Activated CD4-positive, CD25-positive, alpha-beta regulatory T cell treated with anti-CD3 and anti-CD28 coated beads, Interleukin-2, amount 50 U/mL, for 24 hours (primary cell): Measurements from ENCODE around the gene JARID2.

ENCODE experiments used
- ATAC-seq, 2 donors: fragments of 150-1000 bp; cut with Tn5 transposase; one replicate each; pipeline ENCODE4 v1.10.0; 2021; ENCODE audit warnings: mild to moderate bottlenecking in 1 of 2, moderate library complexity in 1 of 2

Gene JARID2

DNA sequence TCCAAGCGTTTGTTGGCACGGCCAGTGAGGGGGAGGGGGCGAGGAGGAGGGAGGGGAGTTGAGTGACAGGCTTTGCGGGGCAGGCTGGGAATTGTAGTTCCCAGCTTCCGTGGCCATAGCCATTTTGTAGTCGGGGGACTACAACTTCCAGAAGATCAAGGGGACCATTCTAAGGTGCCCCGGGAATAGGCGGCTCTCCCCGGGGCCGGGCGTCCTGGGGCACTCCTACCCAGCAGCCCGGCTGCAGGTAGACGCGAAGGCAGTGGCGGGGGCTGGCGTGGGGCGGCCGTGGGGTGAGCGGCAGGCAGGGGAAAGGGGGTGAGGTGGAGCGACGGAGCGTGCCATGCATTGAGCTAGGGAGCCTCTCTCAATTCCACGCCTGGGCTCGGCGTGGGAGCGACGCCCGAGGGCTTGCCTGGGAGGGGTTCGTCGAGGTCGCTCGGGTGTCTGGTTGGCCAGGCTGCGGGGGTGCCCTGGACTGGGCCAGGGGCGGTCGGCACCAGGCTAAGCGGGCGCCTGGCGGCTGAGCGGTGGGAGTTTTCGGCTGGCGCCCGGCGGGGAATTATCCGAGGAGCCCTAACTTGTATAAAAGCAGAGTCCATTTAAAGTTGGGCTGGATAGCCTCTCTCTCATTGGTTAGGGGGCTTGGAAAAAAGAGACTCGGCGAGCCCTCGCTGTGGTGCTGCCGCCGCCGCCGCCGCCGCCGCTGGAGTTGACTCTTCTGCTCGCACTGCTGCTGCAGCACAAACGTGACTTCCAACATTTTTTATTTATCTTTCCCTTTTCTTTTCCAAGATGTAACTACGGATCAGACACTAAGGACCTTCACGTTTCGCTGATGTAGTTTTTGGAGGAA is at the start of gene JARID2:
JARID2 (plus strand) TSS at position 709 of the 856 bp plus-strand sequence. CDS start 471 bp downstream, outside the sequence.
- peak; percentile 61 to 62 for ATAC-seq

DNA sequence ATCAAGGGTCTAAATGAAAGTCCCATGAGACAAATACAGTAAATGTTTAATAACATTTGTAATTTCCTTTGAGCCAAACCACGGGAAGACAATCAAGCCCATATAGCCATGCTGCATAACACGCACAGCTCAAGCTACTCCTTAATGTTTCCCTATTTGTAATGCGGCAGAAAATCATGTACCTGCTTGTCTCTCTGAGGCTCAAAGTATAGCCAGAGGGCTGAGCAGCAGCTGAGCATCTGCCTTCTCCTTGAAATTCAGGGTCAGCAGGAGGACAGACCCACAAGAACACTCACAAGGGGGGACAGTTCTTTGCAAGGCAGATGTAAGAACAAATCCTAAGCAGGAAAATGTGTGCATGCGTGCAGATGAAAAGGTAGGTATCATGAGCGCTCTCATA is 45.8 kb upstream of the JARID2 start:
- no peak for ATAC-seq

DNA sequence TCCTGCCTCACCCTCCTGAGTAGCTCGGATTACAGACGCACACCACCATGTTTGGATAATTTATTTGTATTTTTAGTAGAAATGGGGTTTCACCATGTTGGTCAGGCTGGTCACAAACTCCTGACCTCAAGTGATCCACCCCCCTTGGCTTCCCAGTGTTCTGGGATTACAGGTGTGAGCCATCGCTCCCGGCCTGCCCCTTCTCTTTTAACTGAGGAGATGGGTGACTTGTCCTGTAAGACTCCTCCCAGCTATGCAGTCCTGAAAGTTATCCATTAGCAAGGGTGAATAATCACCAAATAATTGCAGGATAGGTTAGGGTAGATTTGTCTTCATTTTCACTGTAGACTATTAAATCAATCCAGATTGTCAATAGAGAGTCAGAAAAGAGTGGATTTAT is 40.5 kb upstream of the JARID2 start:
- no peak for ATAC-seq

DNA sequence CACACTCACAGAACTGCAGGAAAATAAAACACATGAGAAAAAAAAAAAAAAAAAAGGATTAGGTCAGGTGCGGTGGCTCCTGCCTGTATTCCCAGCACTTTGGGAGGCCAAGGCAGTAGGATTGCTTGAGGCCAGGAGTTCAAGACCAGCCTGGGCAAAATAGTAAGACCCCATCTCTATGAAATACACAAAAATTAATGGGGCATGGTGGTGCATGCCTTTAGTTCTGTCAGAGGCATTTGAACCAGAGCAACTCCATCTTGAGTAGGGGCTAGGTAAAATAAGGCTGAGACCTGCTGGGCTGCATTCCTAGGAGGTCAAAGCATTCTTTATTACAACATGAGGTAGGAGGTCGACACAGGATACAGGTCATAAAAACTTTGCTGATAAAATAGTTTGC is 39.0 kb upstream of the JARID2 start:
- ATAC-seq, result no peak

DNA sequence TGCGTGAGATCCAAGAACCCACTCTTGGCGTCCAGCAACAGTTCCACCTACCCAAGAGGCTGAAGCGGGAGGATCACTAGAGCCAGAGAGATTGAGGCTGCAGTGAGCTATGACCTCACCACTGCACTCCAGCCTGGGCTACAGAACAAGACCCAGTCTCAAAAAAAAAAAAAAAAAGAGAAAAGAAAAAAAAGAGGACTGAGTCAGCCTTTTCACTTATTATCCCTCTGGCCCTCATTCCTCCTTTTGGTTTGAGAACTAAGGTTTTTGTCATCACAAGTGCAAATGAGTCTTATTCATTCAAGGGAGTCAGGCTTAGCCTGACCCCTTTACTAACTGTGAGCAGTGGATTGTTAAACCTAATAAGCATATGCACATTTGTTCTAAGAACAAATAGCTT is 37.9 kb upstream of the JARID2 start:
- ATAC-seq, result no peak

DNA sequence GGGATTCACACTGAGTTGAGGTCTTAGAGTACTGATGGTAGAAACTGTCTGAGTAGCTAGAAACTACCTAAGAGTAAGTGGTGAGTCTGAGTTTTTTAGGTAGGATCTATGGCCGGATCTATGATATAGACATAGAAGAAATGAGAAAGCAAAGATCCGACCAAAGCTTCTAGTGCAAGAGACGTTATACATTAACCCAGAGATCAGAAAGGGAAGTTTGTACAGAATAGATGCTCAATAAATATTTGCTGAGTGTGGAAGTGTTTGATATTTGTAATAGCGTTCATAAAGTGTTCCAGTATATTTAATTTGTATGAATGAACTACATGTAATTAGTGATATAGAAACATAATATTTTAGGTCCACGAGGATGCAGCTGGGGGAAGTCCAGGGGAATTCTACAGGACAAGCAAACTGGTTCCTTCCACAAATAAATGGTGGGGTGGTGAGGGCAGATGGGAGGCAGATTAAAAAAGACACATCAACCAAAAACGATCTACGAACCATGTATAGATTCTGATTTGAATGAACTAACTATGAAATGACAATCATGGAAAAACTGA is 31.9 kb upstream of the JARID2 start:
- no peak for ATAC-seq

DNA sequence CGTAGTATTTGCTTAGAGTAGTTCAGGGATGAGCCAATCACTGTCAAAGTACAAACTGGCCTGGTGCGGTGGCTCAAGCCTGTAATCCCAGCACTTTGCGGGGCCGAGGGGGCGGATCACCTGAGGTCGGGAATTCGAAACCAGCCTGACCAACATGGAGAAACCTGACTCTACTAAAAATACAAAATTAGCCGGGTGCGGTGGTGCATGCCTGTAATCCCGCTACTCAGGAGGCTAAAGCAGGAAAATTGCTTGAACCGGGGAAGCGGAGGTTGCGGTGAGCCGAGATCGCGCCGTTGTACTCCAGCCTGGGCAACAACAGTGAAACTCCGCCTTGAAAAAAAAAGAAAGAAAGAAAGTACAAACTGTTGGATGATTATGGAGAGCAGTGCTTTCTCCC is 27.5 kb upstream of the JARID2 start:
- ATAC-seq, result no peak

DNA sequence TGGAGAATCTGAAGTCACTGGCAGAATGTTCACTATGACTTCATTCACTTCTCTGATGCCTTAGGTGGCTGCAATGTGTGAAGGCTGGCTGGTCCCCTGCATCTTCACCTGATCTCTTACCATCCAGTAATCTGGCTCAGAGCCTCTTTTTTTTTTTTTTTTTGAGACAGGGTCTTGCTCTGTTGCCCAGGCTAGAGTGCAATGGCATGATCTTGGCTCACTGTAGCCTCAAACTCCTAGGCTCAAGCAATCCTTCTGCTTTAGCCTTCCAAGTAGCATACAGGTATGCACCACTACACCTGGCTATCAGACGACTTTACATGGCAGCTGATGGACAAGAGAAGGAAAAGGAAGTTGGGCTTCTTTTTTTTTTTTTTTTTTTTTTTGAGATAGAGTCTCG is 25.8 kb upstream of the JARID2 start:
- no peak for ATAC-seq

DNA sequence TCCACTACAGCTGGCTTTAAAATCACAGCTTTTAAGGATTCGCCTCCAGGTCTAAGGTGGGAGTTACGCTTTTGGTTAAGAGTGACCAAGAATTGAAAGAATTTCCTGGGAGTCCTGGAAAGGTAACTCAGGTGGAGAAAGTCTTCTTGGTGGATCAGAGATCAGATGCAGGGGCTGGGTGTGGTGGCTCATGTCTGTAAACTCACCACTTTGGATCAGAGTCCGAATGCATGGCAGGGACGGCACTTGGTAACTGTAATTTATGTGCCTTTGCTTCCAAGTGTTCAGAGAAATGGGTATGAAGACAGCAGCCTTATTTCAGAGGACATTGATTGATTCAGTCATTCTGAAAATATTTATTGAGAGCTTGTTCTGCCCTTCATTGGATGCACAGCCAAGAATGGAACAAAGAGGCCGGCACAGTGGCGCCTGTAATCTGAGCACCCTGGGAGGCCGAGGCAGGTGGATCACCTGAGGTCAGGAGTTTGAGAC is 18.0 kb upstream of the JARID2 start:
- no peak for ATAC-seq

DNA sequence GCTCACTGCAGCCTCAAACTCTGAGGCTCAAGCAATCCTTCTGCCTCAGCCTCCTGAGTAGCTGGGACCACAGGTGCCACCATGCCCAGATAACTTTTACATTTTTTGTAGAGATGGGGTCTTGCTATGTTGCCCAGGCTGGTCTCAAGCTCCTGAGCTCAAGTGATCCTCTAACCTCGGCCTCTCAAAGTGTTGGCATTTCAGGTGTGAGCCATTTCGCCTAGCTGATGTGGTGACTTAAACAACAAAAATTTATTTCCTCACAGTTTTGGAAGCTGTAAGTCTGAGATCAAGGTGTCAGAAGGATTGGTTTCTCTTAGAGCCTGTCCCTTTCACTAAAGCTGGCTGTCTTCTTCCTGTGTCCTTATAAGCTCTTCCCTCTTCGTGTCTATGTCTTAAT is 15.0 kb upstream of the JARID2 start:
- no peak for ATAC-seq

DNA sequence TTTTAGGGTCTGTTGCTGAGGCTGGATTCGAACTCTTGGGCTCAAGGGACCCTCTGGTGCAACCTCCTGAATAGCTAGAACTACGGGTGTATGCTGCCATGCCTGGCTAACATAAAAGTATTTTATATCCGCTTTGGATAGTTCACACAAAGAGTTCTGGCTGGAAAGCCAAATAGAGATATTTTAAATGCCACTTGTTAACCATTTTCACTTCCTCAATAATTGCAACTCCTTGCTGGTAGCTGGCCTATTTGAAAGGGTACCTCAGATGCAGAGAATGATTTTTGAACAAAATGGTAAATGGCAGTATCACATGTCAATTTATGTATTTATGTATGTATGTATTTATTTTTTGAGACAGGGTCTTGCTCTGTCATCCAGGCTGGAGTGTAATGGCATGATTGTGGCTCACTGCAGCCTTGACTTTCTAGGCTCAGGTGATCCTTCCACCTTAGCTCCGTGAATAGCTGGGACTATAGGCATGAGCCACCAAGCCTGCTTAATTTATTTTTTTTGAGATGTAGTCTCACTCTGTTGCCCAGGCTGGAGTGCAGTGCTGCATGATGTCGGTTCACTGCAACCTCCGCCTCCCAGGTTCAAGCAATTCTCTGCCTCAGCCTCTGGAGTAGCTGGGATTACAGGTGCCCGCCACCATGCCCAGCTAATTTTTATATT is 12.9 kb upstream of the JARID2 start:
- ATAC-seq, result no peak

DNA sequence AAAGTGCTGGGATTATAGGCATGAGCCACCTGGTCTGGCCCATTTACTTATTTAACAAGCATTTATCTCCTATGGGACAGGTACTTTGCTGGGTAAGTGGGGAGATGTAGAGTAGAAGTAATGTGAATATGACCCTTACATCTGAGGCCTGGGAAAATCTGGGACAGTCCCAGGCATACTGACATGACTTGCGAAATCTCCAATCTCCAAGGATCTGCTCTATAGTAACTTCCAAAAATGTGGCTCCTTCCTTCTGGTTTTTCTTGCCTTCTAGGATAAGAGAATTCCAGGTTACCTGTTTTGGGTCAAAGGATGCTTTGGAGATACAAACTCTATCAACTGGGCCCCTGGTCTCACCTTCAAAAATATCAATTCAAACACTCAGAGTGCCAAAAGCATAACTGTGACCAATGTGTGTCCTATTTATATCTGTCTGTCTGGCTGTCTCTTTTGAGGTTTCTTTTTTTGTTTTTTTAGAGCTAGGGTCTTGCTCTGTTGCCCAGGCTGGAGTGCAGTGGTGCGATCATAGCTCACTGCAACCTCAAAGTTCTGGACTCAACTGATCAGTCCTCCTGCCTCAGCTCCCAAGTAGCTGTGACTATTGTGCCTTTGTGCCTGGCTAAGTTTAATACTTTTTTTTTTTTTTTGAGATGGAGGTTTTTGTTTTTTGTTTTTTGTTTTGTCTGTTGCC is 11.7 kb upstream of the JARID2 start:
- ATAC-seq, result no peak

DNA sequence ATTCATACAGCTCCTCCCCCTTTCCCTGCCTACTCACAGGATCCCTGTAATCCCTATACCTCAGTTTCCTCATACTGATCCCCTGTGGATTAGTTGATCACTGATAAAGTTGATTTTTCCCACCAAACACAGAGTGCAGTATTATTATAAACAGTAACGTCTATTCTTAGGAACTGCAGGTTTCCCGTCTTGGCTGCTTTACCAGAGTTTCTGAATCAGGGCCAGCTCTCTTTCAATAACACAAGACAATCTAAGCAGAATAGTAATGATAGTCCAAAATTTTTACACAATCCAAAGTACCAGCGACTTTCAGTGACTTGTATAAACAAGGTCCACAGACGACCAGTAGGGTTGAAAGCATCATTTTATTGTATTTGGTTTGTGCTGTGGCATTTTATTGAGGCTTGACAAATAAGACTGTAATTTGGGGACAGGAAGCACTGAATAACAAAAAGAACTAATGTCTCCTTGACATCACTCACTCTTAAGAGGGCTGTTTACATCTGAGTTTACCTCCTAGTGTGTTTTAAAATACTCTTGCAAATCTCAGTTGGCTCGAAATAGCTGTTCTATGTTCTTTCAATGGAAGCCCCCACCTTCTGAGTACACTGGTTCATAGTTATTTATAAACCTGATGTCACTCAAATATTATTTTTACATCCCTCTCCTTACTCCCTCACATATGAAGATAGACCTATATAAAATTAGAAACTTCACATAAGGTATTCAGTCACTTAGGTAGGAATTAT is 6.1 kb upstream of the JARID2 start:
- no peak for ATAC-seq

DNA sequence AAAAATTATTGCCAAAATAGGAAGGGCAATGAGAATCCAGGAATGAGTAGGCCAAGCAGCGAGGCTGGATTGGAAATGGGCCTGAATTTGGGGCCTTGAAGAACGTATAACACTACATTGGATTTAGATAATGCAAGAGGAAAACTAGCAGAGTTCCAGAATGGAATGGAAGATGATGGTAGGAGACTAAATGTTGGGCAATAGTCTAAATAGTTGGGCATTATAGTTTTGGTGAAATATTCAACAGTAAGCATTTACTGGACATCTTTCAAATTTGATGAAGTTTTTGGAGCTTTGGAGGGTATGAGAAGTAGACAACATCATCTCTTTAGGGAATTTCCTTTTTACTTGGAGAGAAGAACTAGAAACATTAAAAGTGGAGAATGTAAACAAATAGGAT is 3.4 kb upstream of the JARID2 start:
- no peak for ATAC-seq

DNA sequence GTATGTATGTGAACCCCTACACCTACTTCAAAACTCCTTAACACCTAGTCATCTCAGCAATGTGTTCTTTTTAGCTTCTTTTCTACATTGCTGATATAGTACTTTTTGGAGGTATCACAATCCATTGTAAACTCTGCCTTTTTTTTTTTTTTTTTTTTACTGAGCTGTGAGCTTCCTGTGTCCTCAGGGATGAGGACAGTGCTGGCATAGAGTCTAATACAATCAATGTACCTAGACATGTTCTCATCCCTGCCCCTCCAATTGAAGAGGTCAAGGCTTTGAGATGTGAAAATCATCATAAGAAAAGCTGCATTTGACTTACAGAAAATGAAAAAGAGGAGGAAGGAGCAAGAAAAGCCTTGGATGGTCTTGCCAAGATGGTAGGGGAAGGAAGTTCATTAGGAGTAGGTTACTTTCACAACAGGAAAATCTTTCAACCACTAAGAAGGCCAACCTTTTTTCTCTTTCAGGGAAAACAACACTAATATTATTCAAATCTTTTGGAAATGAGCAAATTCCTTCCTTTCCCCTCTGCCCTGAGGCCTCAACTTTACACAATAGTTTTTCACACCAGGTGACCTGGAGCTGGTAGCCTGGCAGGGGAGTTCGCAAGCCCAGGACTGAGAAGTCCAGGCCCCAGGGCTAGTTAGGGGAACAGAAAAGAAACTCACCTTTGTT is 2.8 kb upstream of the JARID2 start:
- no peak for ATAC-seq

DNA sequence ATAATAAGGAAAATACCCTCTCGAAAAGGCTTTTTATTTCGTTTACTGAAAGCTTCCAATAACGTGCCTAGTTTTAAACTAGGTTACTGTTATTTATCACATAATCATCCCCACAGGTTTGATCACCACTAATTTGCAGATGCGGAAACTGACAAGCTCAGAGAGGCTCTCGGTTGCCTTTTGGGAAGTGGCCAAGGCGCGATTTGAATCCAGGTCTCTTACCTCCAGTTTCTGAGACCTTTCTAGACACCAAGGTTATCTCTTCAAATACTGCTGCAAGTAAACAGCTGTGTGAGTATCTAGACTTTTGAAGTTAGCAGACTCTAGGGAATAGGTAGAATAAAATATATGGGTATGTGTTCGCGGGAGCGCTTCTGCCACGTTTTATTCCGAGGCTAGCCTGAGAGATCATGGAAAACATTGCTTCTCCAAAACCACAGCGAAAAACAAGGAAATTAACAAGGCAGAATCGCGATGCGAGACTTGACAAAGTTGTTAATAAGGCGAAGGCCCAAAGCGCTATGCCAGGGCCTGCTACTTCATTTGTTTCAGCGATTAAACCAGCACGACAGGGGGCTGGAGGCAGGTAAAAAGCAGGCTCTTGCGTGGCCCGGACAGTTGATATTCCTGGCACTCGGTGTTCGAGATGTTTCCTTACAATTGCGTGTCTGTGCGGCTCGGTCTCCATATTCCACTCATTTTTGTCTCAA is 1.8 kb upstream of the JARID2 start:
- no peak for ATAC-seq

DNA sequence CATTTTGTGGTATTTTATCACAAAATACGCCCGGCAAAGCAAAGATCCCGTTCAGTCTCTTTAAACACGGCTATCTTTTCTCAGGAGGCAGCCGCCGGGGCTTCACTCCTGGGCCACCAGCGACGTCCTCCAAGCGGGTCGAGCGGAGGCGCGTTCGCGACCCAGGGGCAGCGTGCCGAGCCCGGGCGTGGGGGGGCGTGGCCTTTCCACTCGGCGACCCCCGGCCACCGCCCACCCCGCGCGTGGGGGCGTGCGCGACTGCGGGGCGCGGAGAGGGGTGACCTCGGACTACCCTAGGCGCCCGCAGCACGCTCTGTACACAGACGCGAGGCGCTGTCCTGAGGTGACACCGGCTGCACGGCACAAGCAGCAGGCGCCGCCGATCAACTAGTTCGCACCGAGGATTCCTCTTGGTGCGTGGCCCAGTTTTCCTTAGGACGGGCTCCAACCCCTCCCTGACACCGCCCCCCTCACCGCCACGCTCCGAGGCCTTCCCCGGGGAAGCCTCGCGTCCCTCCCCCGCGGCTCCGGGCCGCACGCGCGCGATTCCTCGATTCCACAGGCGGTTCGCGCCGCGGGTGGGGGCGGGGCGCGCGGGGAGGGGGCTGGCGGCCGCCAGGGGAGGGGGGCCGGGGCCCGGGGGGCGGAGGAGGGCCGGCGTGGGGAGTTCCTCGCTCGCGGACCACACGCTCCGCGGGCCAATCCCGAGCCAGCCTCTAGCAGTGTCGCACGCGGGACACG is 1.1 kb upstream of the JARID2 start:
- ATAC-seq, result peak; percentile 8 to 9

DNA sequence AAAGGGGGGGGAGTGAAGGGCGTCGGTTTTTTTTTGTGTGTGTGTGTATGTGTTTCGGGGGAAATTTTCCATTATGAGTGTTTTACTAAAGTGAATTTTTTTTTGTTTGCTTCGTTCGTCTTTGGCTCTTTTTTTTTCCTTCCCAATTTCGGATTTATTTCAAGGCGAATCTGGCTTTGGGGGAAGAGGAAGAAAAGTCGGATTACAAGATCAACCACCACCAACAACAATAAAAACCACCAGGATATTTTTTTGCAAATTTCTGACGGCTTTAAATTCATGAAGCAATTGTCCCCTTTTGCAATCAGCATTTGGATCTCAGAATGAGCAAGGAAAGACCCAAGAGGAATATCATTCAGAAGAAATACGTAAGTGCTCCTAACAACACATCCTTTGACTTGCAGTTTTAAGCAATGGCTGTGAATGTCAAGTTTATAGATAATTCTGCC is 372 bp downstream of the JARID2 start:
- no peak for ATAC-seq

DNA sequence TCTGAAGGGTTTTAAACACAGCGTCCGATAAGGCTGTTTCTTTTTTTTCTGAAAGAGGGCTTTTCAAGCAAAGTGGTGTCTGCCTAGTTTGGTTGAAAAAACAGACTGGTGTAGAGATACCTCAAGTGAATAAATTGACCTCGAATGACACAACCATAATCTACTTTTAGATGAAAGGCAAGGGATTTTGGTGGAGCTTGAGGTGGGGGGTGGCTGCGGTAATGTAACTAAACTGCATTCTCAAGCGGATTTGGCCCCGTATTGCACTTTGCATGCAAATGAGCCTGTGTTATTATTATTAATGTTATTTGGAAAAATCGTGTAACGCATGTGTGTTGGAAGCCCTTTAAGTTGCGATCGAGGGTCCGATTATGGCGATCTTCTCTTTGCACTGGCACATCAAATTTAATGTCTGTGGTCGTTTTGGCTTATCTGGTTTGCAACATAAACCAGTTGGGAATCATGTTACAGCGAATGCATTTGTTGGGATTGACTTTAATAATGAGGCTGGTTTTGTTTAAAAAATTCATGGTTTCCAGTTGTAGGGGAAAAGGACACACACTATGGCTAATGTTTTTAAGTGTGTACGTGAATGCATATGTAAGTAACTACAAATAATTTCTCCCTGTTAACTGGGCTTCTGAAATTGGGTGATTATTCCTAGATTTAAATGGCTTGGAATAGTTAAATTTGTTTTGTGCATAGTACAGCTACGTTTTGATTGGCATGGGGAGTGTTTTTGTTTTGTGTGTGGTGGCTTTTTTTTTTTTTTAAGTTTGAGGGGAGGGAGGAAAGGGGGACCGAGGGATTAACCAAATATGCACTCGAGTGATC is 1.0 kb downstream of the JARID2 start:
- no peak for ATAC-seq
